C4-2B (cell line): ENCODE results near the gene AVL9.

Experiments
- CTCF ChIP-seq: fragments of 450-650 bp; conservative IDR thresholded peaks from 2 replicates; pipeline ENCODE4 v1.5.1; 2017; ENCODE audit warnings: mild to moderate bottlenecking
- ZFX ChIP-seq: fragments of 450-650 bp; IDR thresholded peaks from 2 replicates; pipeline ENCODE4 v1.6.1; 2017

- TF ChIP-seq CTCF (no peak), ZFX (no peak)
Observed at GRCh38 chr7:32591938-32592337, 96.6 kb downstream of the AVL9 start.
